Liver (tissue), 9 donors: ENCODE data around the gene ABHD15. TPM values are rescaled to one million over a fixed set of nuclear protein-coding genes. Genes with fewer than 3 reads are reported as not detected.

Experiments used
- DNase-seq: peaks from one replicate; pipeline ENCODE4 v3.0.0-alpha.2; 2017; ENCODE audit warnings: low spot score
- H3K27ac ChIP-seq, 2 donors: one replicate each; pipeline ENCODE4 v1.7.0; 2013; ENCODE audit warnings: inconsistent platforms in 2 of 2, low read length in 2 of 2, control low read depth in 1 of 2, low read depth in 1 of 2, mild to moderate bottlenecking in 1 of 2
- H3K27me3 ChIP-seq, 4 donors: one replicate each; pipeline versions ENCODE4 v1.6.1 to v1.7.0; 2013; ENCODE audit warnings: low read length in 3 of 4, inconsistent platforms in 1 of 4, mild to moderate bottlenecking in 1 of 4, moderate library complexity in 1 of 4; ENCODE audit not compliant: control insufficient read depth in 4 of 4, insufficient read depth in 4 of 4
- H3K36me3 ChIP-seq, 4 donors: one replicate each; pipeline versions ENCODE4 v1.6.1 to v1.7.0; 2013; ENCODE audit warnings: low read length in 3 of 4, mild to moderate bottlenecking in 3 of 4, low read depth in 1 of 4, moderate library complexity in 1 of 4; ENCODE audit not compliant: control insufficient read depth in 4 of 4, insufficient read depth in 3 of 4
- H3K4me1 ChIP-seq, 4 donors: one replicate each; pipeline versions ENCODE4 v1.6.1 to v1.7.0; 2013; ENCODE audit warnings: low read length in 3 of 4, mild to moderate bottlenecking in 3 of 4, moderate library complexity in 1 of 4; ENCODE audit not compliant: control insufficient read depth in 4 of 4, insufficient read depth in 4 of 4
- H3K4me3 ChIP-seq, 3 donors: one replicate each; pipeline versions ENCODE4 v1.6.1 to v1.7.0; 2013; ENCODE audit warnings: low read length in 3 of 3, control low read depth in 1 of 3, low read depth in 1 of 3, mild to moderate bottlenecking in 1 of 3
- H3K9ac ChIP-seq, 2 donors: one replicate each; pipeline ENCODE4 v1.7.0; 2013; ENCODE audit warnings: low read length in 2 of 2, mild to moderate bottlenecking in 2 of 2, moderate library complexity in 2 of 2, control low read depth in 1 of 2, low read depth in 1 of 2
- H3K9me3 ChIP-seq, 4 donors: one replicate each; pipeline versions ENCODE4 v1.6.1 to v1.7.0; 2013; ENCODE audit warnings: low read length in 3 of 4; ENCODE audit not compliant: control insufficient read depth in 4 of 4
- ATF3 ChIP-seq: IDR thresholded peaks from 2 replicates; pipeline ENCODE4 v1.6.1; 2016; ENCODE audit warnings: antibody characterized with exemption
- CTCF ChIP-seq: fragments of 150-350 bp; IDR thresholded peaks from 2 replicates; pipeline ENCODE4 v1.5.1; 2017; ENCODE audit warnings: improper control_type of control experiment, low read depth, low read length; ENCODE audit not compliant: missing input control
- EGR1 ChIP-seq, 2 donors: IDR thresholded peaks; 2 replicates each; pipeline ENCODE4 v1.6.1; 2016 to 2018; ENCODE audit warnings: antibody characterized with exemption in 2 of 2, low read depth in 2 of 2
- FOXA1 ChIP-seq: IDR thresholded peaks from 2 replicates; pipeline ENCODE4 v1.6.1; 2016; ENCODE audit warnings: antibody characterized with exemption
- FOXA2 ChIP-seq: IDR thresholded peaks from 2 replicates; pipeline ENCODE4 v1.6.1; 2016; ENCODE audit warnings: antibody characterized with exemption
- GABPA ChIP-seq, 2 donors: IDR thresholded peaks in 1 of 2; conservative IDR thresholded peaks in 1 of 2; 2 replicates each; pipeline ENCODE4 v1.6.1; 2016; ENCODE audit warnings: antibody characterized with exemption in 2 of 2, mild to moderate bottlenecking in 1 of 2, moderate library complexity in 1 of 2
- HNF4A ChIP-seq, 2 donors: conservative IDR thresholded peaks; 2 replicates each; pipeline ENCODE4 v1.6.1; 2016; ENCODE audit warnings: antibody characterized with exemption in 2 of 2, mild to moderate bottlenecking in 2 of 2
- HNF4G ChIP-seq: IDR thresholded peaks from 2 replicates; pipeline ENCODE4 v1.6.1; 2016; ENCODE audit warnings: antibody characterized with exemption
- JUND ChIP-seq, 2 donors: IDR thresholded peaks; 2 replicates each; pipeline ENCODE4 v1.6.1; 2016; ENCODE audit warnings: antibody characterized with exemption in 2 of 2
- MAX ChIP-seq: IDR thresholded peaks from 2 replicates; pipeline ENCODE4 v1.6.1; 2016; ENCODE audit warnings: antibody characterized with exemption
- NR2F2 ChIP-seq: IDR thresholded peaks from 2 replicates; pipeline ENCODE4 v1.6.1; 2016; ENCODE audit warnings: antibody characterized with exemption
- RAD21 ChIP-seq, 2 donors: IDR thresholded peaks; 2 replicates each; pipeline ENCODE4 v1.6.1; 2016; ENCODE audit warnings: antibody characterized with exemption in 2 of 2, mild to moderate bottlenecking in 2 of 2
- REST ChIP-seq: IDR thresholded peaks from 2 replicates; pipeline ENCODE4 v1.6.1; 2016; ENCODE audit warnings: antibody characterized with exemption, mild to moderate bottlenecking
- RXRA ChIP-seq, 2 donors: IDR thresholded peaks; 2 replicates each; pipeline ENCODE4 v1.6.1; 2017 to 2018; ENCODE audit warnings: antibody characterized with exemption in 2 of 2, mild to moderate bottlenecking in 1 of 2
- SP1 ChIP-seq: IDR thresholded peaks from 2 replicates; pipeline ENCODE4 v1.6.1; 2018; ENCODE audit warnings: antibody characterized with exemption, mild to moderate bottlenecking
- TAF1 ChIP-seq: conservative IDR thresholded peaks from 2 replicates; pipeline ENCODE4 v1.6.1; 2016; ENCODE audit warnings: antibody characterized with exemption, mild to moderate bottlenecking
- YY1 ChIP-seq: IDR thresholded peaks from 2 replicates; pipeline ENCODE4 v1.6.1; 2016; ENCODE audit warnings: antibody characterized with exemption, mild to moderate bottlenecking
- ZBTB33 ChIP-seq: IDR thresholded peaks from 2 replicates; pipeline ENCODE4 v1.6.1; 2016; ENCODE audit warnings: antibody characterized with exemption
- WGBS: extraction: QIAGEN DNeasy Blood & Tissue Kit; methylation state at CpG from one replicate; pipeline ENCODE4 v1.1.7; 2013; 5-methylcytosine and 5-hydroxymethylcytosine counted together
- polyA plus RNA-seq, 2 donors: library from polyadenylated mRNA; stranded (reverse) in 1 of 2; unstranded in 1 of 2; fragments of 200-250 nt in 1 of 2; fragments of >200 nt in 1 of 2; fragmentation: Nextera tagmentation in 1 of 2; extraction: Ambion mirVana in 1 of 2; gene quantifications; one replicate each; pipeline versions ENCODE4 v1.2.1 to v1.2.3, GENCODE V29; 2013 to 2015
- total RNA-seq, 2 donors: library from RNA; depleted of rRNA; stranded (reverse); fragments of >200 nt; gene quantifications; one replicate each; pipeline ENCODE4 v1.2.3, GENCODE V29; 2014
- donor health status: healthy.
- donor health status: healthy.
- donor health status: healthy.
- donor health status: healthy.
- donor health status: healthy.

ABHD15 gene
- total and polyA plus RNA-seq, 4 donors: 5.6 to 25.7 (median 10.6) TPM

- Histone ChIP-seq H3K4me1 (peaks cover 6 to 12% (median 10%) of the 10 kb centered on the region in 4 donors), H3K9me3 (no peaks in the 10 kb centered on the region), H3K9ac (no peak overlapping the region), H3K27ac (no peak overlapping the region), H3K27me3 (peaks cover 0 to 2% (median 0%) of the 10 kb centered on the region in 4 donors), H3K36me3 (no peaks in the 10 kb centered on the region), H3K4me3 (no peak overlapping the region)
- TF ChIP-seq RXRA (IDR thresholded peaks at IDR 0.05): no peak
- no peak for TF ChIP-seq SP1
- no peak for TF ChIP-seq NR2F2
- no peak for TF ChIP-seq MAX
- TF ChIP-seq REST: no peak
- no peak for TF ChIP-seq ZBTB33
- TF ChIP-seq HNF4G: no peak
- no peak for TF ChIP-seq GABPA (IDR thresholded peaks at IDR 0.05 in 1 of 2, conservative IDR thresholded peaks at IDR 0.05 in 1 of 2)
- no peak for TF ChIP-seq CTCF
- TF ChIP-seq ATF3: no peak
- no peak for TF ChIP-seq YY1
- no peak for TF ChIP-seq FOXA2
- no peak for TF ChIP-seq FOXA1
- no peak for TF ChIP-seq EGR1 (IDR thresholded peaks at IDR 0.05; ENCODE audit: low read depth in 2 of 2)
- TF ChIP-seq RAD21 (IDR thresholded peaks at IDR 0.05): no peak
- no peak for TF ChIP-seq HNF4A (conservative IDR thresholded peaks at IDR 0.05)
- TF ChIP-seq JUND (IDR thresholded peaks at IDR 0.05): no peak
- no peak for TF ChIP-seq TAF1
- 92% methylated on average over 15 of the region's 15 CpGs for WGBS
- DNase-seq: no peak
Measured at GRCh38 chr17:29608986-29609385, 42.1 kb upstream of the ABHD15 start.
